GM19193 (cell line): ENCODE results near the gene RAB11FIP5.

Source experiments
- POLR2A ChIP-seq: IDR thresholded peaks from 4 replicates; pipeline ENCODE4 v1.6.1; 2011; ENCODE audit not compliant: insufficient read depth, insufficient read length; ENCODE audit errors: extremely low read depth

Gene RAB11FIP5

DNA sequence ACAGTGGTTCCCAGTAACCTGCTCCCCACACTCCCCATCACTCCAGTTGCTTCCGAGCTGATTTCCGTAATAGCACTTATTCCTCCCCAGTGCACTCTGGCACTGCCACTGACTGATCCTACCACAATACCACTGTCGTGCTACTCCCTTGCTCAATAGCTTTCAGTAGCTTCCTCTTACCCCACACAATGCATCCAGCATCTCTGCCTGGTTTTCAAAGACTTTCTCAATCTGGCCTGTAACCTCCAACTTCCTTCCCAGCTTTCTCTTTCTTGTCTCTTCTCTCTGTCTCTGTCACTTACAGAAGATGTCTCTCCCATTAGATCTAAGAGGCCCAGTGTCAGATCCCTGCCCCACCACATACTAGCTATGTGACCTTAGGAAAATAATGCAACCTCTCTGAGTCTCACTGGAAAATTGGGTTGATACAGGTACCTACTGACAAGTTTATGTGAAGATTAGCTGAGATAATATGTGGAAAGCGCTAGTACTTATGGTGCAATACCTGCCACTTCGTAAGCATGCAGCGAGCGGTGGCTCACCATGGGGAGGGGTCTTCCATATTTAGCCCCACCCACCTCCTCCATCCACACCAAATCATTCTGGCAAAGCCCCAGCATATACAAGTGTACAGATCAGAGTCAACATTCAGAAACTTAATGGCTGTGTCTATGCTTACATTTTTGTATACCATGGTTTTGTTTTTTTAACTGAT lies 77.9 kb downstream of the RAB11FIP5 start:
- TF ChIP-seq POLR2A, result no peak

DNA sequence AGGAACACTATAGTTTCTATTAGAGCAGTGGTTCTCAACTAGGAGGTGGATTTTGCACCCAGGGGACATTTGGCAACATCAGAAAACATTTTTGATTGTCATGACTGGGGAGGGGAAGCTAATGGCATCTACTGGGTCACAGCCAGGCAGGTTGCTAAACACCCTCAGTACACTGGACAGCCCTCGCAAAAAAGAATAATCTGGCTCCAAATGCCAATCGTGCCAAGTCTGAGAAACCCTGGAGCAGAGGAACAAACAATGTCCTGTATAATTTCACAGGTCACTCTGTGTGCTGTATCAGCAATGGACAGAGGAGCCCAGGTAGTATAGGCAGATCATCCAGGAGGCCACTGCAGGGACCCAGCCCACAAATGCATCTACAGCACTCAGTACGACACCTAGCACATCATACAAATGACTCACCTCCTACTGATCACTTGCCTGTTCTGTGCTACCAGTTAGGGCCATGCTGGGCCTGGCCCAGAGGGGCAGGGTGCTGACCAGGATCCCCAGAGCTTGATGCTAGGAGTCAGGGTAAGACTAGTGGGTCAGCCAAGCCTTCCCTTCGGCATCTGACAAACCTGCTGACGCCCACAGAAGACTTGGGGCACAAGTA lies 78.9 kb downstream of the RAB11FIP5 start:
- no peak for TF ChIP-seq POLR2A

DNA sequence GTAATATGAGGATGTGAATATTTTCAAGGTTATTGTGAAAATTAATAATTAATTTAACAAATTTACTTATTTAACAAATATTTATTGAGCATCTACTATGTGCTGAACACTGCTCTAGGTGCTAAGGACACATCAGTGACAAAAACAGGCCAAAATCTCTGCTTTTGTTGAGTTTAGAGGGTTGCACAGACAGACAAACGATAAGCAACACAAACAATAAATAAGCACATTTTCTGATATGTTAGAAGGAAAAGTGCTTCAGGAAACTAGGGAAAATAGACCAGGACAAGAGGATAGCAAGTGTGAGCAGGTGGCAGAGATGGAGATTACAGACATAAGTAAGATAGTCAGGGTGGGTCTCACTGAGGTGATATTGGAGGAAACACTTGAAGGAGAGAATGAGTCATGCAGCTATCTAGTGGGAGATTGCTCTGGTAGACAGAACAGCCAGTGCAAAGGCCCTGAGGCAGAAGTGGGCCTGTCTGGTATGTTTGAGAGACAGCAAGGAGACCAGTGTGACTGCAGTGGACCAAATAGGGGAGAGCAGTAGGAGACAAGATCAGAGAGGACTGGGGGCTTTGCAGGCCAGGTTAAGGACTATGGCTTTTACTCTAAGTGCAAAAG lies 79.5 kb downstream of the RAB11FIP5 start:
- TF ChIP-seq POLR2A, result no peak

DNA sequence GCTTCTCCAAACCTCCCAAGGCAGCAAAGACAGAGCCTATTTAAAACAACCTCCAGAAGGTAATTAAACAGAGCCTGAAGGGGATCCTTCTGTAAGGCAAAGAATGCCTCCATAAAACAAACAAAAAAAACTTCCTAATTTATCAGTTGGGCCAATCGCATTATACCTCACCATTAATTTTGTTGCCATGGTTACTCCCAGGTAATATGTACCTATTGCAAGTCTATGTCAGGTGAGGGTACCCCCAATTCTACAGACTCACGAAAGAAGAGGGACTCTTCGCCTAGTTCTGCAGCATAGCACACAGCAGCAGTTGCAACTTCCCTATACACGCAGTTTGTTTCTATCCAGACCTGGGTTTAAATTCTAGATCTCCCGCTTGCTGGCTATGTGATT lies 80.0 kb downstream of the RAB11FIP5 start:
- TF ChIP-seq POLR2A, result no peak

DNA sequence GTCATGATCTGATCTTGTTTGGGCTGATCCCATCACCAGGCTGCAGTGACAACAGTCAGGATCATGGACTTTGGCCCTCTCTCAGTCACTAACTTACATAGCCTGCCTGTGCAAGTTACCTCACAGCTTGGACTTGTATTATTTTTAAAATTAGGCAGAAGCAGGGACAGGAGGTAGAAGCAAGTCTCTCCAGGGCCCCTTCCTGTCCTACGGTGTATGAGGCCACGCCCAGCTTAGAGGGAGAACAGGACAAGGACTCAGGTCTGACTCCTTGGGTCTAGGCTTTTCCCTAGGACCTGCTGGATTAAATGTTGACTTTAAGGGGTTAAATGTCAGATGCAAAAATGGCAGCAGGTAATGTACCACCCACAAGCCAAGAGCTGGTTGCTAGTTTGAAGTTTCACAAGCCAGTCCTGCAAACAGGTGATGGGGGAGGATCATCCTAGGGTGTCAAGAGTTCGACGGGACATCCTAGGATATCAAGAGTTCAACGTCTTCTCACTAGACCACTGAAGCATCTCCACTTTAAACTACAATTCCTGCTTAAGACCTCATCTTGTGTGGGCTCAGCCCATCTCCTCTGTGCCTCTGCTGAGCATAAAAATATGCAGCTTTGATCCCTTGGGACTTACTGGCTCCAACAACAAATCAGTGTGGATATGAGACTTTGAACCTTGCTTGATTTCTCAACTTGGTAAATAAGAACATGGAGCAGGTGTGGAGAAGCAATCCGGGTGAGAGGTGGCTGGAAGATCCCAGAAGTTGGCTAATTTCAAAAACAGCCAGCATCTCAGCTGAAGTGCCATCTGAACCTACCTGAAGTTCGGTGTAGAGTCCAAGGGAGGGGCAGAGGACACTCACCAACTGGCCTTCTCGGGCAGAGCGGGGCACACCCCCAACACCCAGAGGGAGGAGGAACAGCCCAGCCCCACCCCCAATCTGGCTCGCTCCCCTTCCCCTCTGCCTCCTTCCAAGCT lies 80.7 kb downstream of the RAB11FIP5 start:
- no peak for TF ChIP-seq POLR2A

DNA sequence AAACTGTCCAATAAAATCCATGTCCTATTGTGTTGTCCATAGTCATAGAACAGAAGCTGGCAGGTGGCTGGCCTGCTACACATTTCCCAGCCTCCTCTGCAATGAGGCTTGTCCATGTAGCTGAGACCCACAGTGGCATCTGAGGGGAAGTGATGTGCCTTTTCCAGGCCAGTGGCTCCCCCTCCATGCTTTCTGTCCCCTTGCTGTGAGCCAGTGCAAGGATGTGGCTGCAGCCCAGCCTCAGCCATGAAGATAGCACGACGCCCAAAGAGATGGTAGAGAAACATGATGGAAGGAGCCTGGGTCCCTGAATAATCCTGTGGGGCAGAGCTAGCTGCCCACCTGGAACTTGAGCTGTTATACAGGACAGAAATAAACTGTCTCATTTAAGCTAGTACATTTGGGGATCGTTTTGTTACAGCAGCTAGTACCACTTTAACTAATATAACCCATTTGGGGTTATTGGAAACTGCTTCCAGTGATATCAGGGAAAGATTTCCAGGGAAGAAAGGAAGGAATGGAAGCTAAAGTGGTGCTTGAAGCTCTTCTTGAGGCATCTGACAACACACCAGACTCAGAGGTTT lies 81.6 kb downstream of the RAB11FIP5 start:
- TF ChIP-seq POLR2A, result no peak

DNA sequence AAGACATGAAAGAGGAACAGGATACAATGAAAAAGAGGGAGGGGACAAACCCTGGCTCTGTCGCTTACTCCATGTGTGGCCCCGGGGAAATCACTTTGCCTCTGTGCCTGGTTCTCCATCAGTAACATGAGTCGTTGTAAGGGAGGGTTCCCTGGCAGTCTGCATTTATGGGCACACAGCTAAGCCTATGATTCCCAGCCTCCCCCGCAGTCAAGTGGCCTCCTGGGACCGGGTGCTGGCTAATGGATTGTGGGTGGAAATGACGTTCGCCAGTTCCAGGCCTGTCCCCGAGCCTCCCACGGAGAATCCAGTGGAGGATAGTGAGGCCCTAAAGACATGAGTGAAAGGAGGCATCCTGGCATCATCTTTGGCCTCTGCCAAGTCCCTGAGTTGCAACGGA lies 83.9 kb downstream of the RAB11FIP5 start:
- TF ChIP-seq POLR2A, result no peak

DNA sequence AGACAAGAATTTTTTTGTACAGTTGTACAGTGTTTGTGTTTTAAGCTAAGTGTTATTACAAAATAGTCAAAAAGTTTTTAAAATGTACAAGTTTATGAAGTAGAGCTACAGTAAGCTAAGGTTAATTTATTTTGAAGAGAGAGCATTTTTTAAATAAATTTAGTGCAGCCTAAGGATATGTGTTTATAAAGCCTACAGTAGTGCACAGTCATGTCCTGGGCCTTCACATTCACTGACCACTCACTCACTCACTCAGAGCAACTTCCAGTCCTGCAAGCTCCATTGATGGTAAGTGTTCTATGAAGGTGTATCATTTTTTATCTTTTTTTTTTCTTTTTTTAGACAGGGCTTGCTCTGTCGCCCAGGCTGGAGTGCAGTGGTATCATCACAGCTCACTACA lies 85.4 kb downstream of the RAB11FIP5 start:
- no peak for TF ChIP-seq POLR2A

DNA sequence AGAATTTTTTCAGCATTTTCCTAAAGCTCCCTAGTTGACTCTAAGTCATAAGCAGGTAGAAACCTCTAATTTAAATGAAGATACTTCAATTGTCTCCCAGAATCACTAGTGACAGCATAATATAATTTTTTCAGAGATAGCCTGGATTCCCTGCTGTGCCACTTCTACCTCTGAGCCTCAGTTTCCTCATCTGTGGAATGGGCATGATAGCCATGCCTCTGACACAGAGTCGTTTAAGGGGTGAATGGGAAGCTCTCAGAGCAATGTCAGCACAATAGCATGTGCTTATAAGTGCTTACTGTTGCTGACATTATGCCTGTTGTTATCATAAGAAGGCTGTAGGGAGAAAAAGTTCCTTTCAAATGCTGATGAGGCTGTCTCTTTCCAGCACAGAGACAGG lies 89.3 kb downstream of the RAB11FIP5 start:
- TF ChIP-seq POLR2A, result no peak
